ENCODE measurements around the gene PGLYRP3. TPM values are rescaled to one million over a fixed set of nuclear protein-coding genes. Genes with fewer than 3 reads are reported as not detected.
"Not testable (repeated sequence)": the region's sequence is repeated elsewhere in the genome, so short reads cannot be mapped to it uniquely, and the experiment has no call there.

Gene PGLYRP3
- total RNA-seq, 1 donor from 2014 or later, result not detected

GRCh38 chr1:153348511-153349362, 36.0 kb upstream of the PGLYRP3 start, which contains the start of gene PGLYRP4:
TSS of gene PGLYRP4 (minus strand) at chr1:153348841. CDS start at chr1:153347932, 909 bp downstream.
- no peak for DNase-seq (ENCODE audit: low spot score)

GRCh38 chr1:153347856-153348255, 35.1 kb upstream of the PGLYRP3 start:
- no peak for DNase-seq (ENCODE audit: low spot score)

GRCh38 chr1:153347049-153347448, 34.3 kb upstream of the PGLYRP3 start:
- DNase-seq (ENCODE audit: low spot score), result not testable (repeated sequence)

- DNase-seq (ENCODE audit: low spot score), result no peak
Observed at GRCh38 chr1:153346077-153346723, 33.4 kb upstream of the PGLYRP3 start.

GRCh38 chr1:153345187-153346076, 32.7 kb upstream of the PGLYRP3 start:
- DNase-seq (ENCODE audit: low spot score), result no peak

GRCh38 chr1:153344718-153345025, 31.9 kb upstream of the PGLYRP3 start:
- DNase-seq (ENCODE audit: low spot score), result no peak

GRCh38 chr1:153343811-153344717, 31.3 kb upstream of the PGLYRP3 start:
- DNase-seq (ENCODE audit: low spot score), result no peak

GRCh38 chr1:153343040-153343681, 30.4 kb upstream of the PGLYRP3 start:
- DNase-seq (ENCODE audit: low spot score), result no peak

- DNase-seq (ENCODE audit: low spot score), result no peak
Observed at GRCh38 chr1:153342178-153342577, 29.4 kb upstream of the PGLYRP3 start.

GRCh38 chr1:153341431-153341934, 28.7 kb upstream of the PGLYRP3 start:
- DNase-seq (ENCODE audit: low spot score), result no peak

- DNase-seq (ENCODE audit: low spot score), result no peak
Observed at GRCh38 chr1:153340356-153340755, 27.6 kb upstream of the PGLYRP3 start.

- DNase-seq (ENCODE audit: low spot score), result no peak
Observed at GRCh38 chr1:153339802-153340201, 27.1 kb upstream of the PGLYRP3 start.

GRCh38 chr1:153337980-153338853, 25.5 kb upstream of the PGLYRP3 start:
- no peak for DNase-seq (ENCODE audit: low spot score)

GRCh38 chr1:153336650-153337049, 23.9 kb upstream of the PGLYRP3 start:
- DNase-seq (ENCODE audit: low spot score), result no peak

GRCh38 chr1:153333902-153334301, 21.1 kb upstream of the PGLYRP3 start:
- no peak for DNase-seq (ENCODE audit: low spot score)

GRCh38 chr1:153324912-153325311, 12.2 kb upstream of the PGLYRP3 start:
- no peak for DNase-seq (ENCODE audit: low spot score)

- no peak for DNase-seq (ENCODE audit: low spot score)
Observed at GRCh38 chr1:153322568-153322967, 9.8 kb upstream of the PGLYRP3 start.

GRCh38 chr1:153318145-153318544, 5.4 kb upstream of the PGLYRP3 start:
- not testable (repeated sequence) for DNase-seq (ENCODE audit: low spot score)

- not testable (repeated sequence) for DNase-seq (ENCODE audit: low spot score)
Observed at GRCh38 chr1:153316013-153316412, 3.3 kb upstream of the PGLYRP3 start.

Measured in ureter (tissue), 1 donor.